Fibroblast of skin of abdomen (primary cell): ENCODE results near the gene NSMCE1.
"Not testable (repeated sequence)": the region's sequence is repeated elsewhere in the genome, so short reads cannot be mapped to it uniquely, and the experiment has no call there.

ENCODE experiments used
- DNase-seq: peaks from one replicate; pipeline ENCODE4 v3.0.0-alpha.2; 2013

The NSMCE1 gene

DNA sequence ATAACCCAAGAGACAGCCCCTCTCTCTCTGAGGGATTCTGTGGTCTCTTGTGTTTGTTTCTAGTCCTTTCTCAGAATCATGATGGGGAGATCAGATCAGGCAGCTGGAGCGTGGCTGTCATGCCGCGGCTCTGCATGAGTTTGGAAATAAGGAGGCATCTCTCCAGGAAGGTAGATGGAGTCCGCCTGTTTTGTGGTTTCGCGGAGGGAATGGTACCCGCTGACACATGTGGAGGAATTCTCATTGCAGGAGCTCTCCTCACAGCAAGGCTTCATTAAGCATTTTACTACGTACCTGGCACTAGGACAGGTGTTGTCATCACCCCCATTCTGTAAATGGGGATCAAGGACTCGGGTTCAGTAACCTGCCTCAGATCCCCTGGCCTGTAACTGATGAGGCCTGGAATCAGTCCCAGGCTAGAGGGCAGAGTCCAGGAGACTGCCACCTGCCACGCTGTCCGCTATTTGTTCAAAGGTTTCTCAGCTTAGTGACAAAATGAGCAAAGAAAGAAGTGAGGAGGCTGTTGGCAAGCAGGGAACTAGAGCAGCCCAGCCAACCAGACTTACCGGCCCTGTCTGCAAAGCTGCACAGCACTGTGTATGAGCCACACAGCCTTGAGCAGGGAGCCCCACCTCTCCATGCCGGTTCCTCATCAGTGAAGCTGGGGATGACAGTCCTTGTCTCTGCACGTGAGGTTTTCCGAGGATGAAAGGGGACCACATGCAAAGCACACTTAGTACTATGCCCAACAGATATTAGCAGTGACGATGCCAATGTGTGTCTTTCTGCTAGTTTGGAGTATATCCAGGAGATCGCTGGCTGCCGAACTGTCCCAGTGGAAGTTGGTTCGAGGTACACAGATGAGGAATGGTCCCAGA is 54.2 kb downstream of the NSMCE1 start:
- DNase-seq = no peak

DNA sequence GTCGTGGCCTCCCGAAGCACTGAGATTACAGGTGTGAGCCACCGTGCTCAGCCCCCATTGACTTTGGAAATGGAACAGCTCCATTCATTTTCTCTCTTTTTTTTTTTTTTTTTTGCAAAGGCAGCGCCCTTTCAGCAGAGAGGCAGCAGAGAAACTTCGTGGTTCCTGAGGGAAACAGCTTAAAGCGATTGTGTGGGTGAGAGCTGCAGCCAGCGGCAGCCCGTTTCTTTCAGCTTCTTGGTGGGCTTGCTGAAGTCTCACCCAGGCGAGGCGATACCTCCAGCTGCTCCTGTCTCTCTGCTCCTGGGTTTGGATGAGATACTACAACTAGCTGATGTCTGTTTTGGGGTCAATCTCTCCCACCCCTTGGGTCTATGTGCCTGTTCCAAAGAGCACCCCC is 57.5 kb downstream of the NSMCE1 start:
- no peak for DNase-seq

DNA sequence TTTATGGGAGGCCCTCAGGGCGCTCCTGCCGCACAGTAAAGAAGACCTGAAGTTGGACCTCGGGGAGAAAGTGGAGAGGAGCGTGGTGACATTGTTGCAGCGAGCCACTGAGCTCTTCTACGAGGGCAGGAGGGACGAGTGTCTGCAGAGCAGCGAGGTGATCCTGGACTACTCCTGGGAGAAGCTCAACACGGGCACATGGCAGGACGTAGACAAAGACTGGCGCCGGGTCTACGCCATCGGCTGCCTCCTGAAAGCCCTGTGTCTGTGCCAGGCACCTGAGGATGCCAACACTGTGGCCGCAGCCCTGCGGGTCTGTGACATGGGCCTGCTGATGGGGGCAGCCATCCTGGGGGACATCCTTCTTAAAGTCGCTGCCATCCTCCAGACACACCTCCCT is 58.4 kb downstream of the NSMCE1 start:
- no peak for DNase-seq

DNA sequence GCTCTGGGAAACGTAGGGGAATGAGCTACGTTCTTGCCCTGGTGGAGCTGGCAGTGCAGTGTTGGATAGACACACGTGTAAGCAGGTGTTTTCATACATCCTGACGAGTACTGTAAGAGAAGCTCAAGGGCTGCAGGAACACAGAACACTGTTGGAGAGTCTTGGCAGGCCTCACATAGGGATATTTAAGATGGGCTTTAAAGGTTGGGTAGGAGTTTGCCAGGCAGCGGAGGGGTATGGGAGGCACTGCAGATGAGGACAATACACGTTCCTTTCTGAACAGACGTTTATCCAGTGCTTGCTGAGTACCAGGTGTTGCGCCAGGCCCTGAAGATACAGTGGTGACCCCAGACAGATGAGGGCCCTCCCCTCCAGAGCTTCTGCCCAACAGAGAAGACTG is 59.0 kb downstream of the NSMCE1 start:
- DNase-seq = no peak

DNA sequence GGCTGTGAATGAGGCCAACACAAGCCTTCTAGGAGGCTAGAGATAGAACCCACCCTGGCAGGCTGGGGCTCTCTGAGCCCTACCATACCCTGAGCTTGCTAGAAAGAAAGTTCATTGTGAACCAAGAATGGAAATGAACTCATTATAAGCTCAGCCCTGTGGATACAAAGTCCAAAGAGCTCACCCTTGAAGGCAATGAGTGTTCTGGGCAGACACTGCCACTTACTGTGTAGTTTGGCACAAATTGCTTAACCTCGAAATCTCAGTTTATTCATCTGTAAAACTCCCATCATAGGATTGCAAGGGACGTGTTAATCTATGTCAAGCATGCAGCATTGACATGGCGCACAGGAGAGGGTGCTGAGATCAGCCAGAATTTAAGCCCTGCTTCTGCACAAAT is 59.8 kb downstream of the NSMCE1 start:
- DNase-seq = no peak

DNA sequence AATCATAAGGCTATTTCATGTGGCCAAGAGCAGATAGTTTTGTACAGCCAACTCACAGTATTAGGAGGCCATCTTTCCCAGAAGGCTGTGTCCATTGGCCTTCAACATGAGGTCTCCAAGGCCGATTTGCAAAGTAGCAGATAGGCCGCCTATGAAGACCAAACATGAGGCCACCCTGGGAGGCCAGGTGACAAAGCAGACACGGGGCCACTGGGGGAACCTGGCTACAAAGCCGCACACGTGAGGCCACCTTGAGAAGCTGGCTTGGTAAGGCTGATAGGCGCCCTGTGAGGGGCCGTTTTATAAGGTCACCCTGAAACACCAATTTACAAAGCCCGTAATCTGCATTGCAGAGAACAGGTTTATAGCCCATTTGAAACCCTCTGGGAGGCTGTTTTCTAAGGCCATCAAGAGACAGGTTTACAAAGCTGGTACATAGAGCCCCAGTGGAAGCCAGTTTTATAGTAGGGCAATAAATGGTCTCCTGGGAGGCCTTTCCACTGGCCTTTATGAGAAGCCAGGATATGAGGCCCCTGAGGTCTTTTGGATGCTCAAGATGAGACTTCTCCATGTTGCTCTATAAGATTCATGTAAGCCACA is 60.4 kb downstream of the NSMCE1 start:
- DNase-seq = no peak

DNA sequence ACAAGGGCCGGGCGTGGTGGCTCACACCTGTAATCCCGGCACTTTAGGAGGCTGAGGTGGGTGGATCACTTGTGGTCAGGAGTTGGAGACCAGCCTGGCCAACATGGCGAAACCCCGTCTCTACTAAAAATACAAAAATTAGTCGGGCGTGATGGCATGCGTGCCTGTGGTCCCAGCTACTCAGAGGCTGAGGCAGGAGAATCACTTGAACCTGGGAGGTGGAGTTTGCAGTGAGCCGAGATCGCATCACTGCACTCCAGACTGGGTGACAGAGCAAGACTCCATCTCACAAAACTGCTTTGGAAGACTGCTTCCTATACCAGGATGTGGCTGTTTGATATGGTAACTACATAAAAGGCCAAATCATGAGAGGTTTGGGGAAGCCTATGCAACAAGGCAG is 61.5 kb downstream of the NSMCE1 start:
- DNase-seq = not testable (repeated sequence)

DNA sequence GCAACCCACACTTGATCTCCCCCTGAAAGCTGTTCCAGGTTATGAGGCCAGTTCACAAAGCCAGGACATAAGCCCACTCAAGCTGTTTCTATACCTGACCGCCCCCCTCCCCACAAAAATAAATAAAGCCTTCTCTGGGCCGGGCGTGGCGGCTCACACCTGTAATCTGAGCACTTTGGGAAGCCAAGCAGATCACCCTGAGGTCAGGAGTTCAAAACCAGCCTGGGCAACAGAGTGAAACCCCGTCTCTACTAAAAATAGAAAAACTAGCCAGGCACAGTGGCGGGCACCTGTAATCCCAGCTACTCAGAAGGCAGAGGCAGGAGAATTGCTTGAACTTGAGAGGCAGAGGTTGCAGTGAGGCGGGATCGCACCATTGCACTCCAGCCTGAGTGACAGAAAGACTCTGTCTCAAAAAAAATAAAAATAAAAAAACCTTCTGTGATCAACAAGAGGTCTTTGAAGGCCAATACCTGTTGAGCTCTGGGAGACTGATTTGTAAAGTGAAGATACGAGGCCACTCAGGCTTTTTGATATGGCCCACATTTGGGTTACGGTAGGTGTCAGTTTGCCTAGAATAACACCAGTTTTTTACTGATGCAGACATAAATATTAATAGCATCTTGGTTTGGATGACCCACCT is 63.0 kb downstream of the NSMCE1 start:
- no peak for DNase-seq

DNA sequence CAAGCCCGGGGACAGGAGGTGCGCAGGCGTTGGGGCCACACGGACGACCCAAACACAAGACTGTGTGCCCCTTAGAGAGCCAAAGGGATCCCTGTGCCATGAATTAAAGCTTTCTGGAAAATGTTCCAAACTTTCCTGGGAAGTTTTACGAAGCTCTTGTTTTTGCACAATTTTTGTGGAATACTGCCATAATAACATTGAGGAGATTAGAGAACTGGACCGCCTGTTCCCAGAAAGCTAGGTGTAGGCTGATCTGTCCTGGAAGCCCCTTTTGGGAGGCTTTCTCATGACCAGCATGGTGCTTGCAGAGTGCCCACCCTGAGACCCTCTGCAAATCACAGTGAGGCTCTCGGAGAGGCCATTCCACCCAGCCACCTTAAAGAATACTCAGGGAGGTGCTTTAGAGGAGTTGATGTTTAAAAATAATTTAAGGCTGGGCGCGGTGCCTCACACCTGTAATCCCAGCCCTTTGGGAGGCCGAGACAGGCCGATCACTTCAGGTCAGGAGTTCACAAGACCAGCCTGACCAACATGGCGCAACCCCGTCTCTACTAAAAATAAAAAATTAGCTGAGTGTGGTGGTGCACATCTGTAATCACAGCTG is 64.2 kb downstream of the NSMCE1 start:
- DNase-seq = no peak

DNA sequence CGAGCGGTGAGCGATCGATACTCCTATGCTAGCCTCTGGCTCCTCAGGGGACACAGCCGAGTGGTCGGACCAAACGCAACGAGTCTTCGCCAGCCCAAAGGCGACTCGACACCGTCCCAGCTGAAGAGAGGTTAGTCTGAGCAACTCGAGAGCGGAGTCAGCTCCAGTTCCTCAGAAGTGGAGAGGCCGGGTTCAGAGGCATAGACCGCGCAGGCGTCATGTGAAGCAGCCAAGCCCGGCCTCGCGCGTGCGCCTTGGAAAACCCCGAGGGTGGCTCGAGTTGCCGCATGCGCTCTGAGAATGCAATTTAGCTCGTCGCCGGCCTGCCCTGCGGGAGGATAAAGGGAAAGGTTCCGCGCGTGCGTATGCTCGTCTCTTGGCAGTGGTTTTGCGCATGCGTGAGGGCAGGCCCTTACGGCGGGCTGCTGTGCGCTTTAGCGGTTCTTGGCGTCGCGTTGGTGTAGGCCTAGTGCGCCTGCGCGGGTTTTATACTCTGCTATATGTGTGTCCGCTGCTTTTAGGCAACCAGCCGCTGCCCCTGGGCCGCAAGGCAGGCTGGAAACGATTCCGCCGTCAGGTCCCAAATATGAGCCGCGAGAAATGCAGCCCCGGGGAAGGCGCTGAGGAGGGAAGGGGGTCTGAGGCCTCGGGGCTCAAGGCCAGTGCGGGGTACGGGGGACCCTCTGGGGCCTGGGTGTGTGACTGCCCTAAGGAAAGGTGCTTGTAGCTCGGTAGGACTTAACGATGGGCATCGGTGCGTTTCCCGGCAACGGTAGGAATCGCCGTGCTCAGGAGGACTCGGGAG is 64.9 kb downstream of the NSMCE1 start, which contains the start of gene KDM8:
TSS of gene KDM8 (plus strand) at position 20 of the 805 bp plus-strand sequence. CDS start 6,598 bp downstream, outside the sequence.
- DNase-seq = peak; percentile 100

DNA sequence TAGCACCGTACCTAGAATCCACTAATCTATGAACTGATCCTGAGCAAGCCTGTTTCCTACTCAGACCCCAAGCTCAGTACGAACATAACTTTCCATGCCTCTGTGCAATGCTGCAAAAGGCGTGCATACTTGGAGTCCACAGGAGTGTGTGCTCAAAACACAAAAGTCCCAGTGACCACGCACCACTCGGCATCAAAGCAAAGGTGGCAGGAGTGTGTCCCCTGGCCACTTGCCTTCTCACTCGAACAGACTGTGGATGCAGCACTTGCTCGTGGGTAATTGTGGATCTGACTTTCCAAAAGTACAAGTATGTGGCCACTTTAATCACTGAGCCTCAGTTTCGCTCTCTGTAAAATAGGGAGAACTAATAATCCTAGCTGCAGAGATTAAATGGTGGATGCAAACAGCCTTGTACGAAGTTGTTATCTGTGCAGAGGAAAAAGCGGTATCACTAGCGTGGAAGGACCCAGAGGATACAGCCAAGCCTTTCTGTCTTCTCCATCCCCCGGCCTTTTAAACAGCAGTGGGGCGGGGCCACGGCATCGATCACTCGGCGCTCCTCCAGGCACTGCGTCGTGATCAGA is 65.6 kb downstream of the NSMCE1 start:
- DNase-seq = peak; percentile 94

DNA sequence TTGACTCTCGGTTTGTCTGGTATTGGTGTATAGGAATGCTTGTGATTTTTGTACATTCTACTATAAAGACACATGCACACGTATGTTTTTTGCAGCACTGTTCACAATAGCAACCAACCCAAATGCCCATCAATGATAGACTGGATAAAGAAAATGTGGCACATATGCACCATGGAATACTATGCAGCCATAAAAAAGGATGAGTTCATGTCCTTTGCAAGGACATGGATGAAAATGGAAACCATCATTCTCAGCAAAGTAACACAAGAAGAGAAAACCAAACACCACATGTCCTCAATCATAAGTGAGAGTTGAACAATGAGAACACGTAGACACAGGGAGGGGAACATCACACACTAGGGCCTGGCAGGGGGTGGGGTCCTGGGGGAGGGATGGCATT is 67.7 kb downstream of the NSMCE1 start:
- DNase-seq = not testable (repeated sequence)

DNA sequence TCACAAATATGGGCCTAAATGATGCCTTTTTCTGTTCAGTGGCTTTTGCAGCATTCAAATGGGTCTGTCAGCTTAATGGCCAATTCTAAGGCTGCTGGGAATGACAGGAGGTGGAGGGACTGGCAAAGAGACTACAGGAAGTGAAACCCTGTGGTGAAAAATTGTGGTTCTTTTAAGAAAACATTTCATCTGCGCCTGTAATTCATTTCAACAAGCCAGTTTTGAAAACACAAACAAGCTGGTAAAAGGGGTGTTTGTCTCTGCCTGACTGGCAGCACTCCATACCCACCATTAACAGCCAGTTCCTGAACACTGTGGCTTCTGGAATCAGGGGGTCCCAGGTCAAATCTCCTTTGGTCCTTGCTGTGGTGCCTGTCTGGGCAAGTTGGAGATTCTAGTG is 68.8 kb downstream of the NSMCE1 start:
- peak; percentile 17 for DNase-seq

DNA sequence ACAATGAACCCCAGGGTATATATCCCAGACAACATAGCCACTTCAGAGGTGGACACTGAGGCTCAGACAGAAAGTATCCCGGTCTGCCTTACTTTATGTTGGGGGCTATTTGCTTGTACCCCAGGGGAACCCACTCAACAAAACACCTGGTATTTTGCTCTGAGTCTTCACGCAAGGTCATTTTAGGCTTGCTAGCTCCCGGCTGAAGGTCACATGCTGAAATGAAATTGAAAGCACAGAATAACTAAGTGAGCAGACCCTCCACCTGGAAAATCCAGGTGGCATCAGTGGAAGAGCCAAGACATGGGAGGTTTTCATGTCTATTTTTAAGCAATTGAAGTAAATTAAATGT is 69.4 kb downstream of the NSMCE1 start:
- no peak for DNase-seq

DNA sequence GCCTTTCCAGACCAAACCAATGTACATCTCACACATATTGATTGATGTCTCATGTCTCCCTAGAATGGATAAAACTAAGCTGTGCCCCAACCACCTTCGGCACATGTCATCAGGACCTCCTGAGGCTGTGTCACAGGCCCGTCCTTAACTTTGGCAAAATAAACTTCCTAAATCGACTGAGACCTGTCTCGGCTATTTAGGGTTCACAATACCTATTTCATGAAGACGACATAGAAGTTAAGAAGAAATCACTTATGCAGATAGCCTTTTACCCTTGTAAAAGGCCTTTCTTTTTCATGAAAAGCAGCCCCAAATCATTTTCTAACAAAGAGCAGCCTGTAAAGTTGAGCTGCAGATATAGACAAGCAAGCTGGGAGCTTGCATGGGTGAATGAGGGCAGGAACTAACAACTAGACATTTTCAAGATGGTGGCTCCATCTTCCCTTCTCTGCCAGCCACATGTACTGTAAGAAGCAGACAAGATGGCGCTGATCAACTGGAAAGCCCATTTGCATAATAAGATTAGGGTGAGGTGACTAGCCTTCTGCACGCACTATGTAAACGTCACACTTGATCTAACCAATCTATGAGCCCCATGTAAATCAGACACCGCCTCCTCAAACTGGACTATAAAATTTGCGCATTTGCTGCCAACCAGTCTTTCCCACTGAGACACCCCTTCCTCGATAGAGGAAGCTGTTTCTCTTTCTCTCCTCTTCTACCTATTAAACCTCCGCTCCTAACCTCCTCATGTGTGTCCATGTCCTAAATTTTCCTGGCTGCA is 69.9 kb downstream of the NSMCE1 start:
- no peak for DNase-seq

DNA sequence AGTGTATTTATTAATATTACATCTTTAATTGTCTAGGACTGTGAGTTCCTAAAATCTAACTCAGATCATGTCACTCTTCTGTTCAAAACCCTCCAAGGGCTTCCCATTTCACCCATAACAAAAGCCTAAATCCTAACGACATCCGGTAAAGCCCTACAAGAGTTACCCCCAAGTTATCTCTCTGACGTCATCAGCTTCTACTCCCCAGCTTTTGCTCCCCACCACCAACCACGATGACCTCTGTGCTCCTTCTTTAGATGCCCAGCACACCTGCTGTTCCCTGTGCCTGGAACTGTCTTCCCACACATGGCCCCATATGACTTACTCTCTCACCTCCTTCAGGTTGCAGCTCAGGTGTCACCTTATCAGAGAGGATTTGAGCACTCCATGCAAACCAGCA is 71.6 kb downstream of the NSMCE1 start:
- DNase-seq = no peak

DNA sequence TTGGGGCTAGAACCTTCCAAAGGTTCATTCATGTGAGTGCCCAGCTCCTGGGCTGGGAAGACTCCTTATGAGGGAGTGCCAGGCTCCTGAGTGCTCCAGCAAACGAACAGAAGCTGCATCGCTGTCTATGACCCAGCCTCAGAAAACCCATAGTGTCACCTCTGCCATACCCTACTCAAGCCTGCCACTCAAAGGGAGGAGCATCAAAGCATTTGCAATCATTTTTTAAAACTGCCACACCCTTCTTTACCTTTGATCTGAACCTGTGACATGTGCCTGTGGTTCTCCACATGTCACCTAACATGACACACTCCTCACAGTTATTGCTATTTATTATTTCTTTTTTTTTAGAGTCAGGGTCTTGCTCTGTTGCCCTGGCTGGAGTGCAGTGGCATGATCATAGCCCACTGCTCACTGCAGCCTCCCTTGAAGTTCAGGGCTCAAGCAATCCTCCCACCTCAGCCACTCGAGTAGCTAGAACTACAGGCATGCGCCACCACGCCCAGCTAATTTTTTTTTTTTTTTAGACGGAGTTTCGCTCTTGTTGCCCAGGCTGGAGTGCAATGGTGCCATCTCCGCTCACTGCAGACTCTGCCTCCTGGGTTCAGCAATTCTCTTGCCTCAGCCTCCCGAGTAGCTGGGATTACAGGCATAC is 72.5 kb downstream of the NSMCE1 start:
- DNase-seq = no peak

DNA sequence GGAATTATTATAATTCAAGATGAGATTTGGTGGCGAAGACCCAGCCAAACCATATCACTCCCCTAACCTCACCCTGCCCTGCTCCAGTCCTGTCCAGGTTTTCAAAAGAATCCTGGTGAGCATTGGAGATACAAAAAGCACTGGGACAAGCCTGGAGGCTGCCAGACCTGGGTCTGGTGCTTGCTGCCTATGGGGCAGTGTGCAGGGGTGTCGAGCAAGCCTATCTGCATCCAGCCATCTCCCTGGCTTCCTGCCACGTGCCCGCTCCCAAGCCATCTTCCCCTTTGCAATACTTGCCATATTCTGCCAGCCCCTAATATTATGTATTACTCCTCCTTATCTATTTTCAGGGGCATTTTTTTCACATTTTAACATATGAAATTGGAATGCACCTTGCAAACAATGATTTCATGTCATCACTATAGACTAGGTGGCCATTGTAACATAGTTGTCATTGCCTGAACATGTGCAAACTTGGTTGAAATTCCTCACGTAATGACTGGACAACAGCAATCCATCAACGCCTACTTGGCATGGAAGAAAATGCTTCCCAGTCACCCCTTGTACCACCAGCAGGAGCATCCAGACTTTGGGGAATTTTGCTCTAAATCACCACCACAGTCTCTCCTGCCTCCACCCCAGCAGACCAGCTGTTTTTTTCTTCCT is 73.4 kb downstream of the NSMCE1 start:
- no peak for DNase-seq

DNA sequence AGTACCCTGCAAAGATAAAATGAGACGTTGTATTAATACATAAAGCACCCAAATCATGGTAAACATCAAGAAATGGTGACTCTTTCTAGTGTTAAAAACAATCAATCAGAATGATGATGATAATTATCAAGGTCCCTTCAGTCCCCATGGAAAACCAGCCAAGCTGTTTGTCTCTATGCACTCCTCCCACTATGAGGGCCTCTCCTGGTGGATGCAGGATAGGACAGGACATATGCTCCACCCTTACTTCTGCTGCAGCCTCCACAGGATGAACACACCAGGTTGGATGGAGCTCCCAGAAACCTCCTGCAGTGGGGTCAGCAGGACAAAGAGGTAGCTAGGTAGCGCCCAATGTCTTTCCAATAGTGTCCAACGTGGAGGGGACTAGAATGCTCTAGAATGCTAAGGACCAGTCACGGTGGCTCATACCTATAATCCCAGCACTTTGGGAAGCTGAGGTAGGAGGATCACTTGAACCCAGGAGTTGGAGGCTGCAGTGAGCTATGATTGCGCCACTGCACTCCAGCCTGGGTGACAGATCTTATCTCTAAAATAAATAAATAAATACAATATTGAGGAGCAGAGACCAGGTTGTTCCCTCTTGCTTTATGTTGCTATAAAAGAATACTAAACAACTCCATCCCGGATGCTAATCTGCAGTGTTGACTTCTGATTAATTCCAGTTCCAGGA is 75.1 kb downstream of the NSMCE1 start:
- no peak for DNase-seq
